Heart left ventricle (tissue), 13 donors: Measurements from ENCODE around the gene BCL2L13.
"Not testable (repeated sequence)": the region's sequence is repeated elsewhere in the genome, so short reads cannot be mapped to it uniquely, and the experiment has no call there.

Experiments
- CTCF ChIP-seq, 12 donors: fragments of 200-600 bp; sonication (generic) in 4 of 12; IDR thresholded peaks; one replicate each; pipeline versions ENCODE4 v1.5.0 to v1.8.0; 2018 to 2022; ENCODE audit warnings: antibody characterized with exemption in 12 of 12, mild to moderate bottlenecking in 5 of 12
- POLR2A ChIP-seq, 2 donors: fragments of 450-650 bp; IDR thresholded peaks; one replicate each; pipeline ENCODE4 v1.6.1; 2017; ENCODE audit warnings: antibody characterized with exemption in 2 of 2, mild to moderate bottlenecking in 2 of 2, moderate library complexity in 2 of 2
- donor health status: ischemic (EF 13 %, LVEDD 7.1; RV severe dilation, severe dysfunction).
- donor health status: DM: no; HTN: yes; CAD: no.
- donor health status: DM: no; HTN: no; CAD: no.
- donor health status: ischemic (EF 25% LVEDD 6.9; RV normal size, moderate dysfunction).
- donor health status: ischemic (EF 25% LVEDD 5.7; RV mildly dilated, moderate dysfunction).
- donor health status: ischemic (EF 35%, LVEDD 5.7; RV mildly dilated, moderate dysfunction).
- donor health status: nonischemic (EF 11% LVEDD 7.7; RV severe dilation, severe dysfunction).
- donor health status: DM: yes; HTN: yes; CAD: no.
- donor health status: PGD.
- donor health status: ischemic (EF 29% LVEDD 5.4; RV normal size, mild dysfunction).
- donor health status: nonischemic (EF 23%, LVEDD 6.1; RV moderate dilation, normal function).

- not testable (repeated sequence) for TF ChIP-seq POLR2A, CTCF (IDR thresholded peaks at IDR 0.05)
Measured at GRCh38 chr22:17671521-17672092, 33.0 kb downstream of the BCL2L13 start.
